NCI-H2107 treated with DMSO at 0.1 percent for 48 hours (cell line): ENCODE measurements around the gene SORCS2.

Experiments
- DNase-seq: peaks from one replicate; lab custom pipeline; 2025; ENCODE audit not compliant: unreplicated experiment; lab: John Stamatoyannopoulos, UW

SORCS2 gene

DNA sequence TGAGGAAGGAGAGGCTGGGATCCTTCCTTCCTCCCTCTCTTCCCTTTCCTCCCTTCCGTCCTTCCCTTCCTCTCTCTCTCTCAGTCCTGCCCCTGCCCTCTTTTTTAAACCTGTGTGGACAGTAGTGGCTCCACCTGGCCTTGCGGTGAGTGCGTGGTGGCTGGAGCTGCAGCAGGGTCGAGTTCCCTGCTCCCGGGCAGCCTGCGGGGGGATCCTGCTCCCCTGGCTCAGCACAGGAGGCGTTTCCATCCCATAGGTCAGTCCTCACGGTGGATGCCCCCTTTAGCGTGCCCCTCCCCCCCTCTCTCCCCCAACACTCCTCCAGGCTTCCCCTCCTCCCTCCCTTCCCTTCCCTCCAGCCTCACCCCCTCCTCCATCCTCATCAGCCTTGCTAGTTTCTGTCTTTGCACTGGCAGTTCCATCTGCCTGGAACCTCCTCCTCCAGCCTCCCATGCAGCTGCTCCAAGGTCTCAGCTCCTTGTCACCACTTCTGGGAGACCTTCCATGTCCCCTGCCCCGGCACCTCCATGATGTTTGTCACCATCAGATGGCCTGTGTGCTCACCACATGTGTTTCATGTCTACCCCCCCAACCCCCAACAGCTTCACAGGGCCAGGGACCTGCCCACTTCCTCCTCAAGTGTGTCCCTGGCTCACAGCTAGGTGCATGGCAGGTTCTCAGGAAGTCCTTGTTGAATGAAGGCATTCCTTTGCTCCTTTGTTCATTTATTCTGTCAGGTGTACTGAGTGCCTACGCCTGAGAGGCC, 174.0 kb downstream of the SORCS2 start:
- DNase-seq: no peak

DNA sequence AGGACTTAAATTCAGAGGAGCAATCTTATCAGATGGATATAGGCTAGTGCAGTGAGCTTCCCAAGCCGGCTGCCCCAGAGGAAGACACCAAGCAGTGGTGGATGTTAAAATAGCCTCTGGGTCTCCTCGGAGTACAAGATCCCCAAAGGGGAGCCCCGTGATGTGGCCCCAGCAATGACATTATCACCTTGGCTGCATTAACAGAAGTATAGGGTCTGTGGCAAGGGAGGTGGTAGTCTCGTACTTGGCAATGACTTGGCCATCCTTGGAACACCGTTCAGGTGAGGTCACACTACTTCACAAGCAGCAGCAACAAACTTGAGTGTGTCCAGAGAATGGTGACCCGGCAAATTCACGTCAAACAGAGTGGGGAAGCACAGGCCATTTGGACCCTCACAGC, 174.6 kb downstream of the SORCS2 start:
- DNase-seq: no peak

DNA sequence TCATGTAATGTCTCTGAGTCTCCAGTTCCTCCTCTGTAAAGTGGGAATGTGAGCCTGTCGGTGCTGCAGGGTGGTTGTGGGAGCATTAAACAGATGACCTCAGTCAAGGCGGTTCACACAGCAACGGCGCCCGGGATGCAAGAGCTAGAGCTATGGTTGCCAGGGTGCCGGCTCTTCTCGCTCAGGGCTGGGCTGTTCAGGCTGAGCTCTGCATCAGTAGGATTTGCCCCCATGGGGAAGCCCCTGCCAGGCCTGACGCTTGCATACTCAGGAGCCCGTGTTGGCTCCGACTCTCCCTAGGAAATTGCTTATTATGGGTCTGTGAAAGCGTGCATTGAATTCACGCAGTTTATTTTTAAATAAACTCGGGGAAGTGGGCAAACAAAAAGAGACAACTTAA, 175.1 kb downstream of the SORCS2 start:
- no peak for DNase-seq

DNA sequence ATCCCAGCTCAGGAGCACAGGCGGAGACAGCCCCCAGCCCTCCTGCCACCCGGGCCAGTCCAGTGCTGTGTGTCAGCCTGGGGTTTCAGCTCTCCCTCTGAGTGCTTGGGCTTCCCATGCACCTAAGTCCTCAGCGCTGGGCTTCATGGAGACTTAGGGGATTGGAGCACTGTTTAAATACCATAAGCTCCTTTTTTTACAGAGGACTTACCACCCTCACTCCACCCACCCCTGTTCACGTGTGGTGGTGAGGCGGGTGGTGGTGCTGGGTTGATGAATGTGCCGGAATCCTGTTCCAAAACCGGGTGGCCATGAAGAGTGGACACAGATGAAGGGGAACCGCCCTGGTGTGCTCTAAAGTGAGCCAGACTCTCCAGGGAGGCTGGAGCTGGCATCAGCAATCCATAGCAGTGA, 175.5 kb downstream of the SORCS2 start:
- no peak for DNase-seq

DNA sequence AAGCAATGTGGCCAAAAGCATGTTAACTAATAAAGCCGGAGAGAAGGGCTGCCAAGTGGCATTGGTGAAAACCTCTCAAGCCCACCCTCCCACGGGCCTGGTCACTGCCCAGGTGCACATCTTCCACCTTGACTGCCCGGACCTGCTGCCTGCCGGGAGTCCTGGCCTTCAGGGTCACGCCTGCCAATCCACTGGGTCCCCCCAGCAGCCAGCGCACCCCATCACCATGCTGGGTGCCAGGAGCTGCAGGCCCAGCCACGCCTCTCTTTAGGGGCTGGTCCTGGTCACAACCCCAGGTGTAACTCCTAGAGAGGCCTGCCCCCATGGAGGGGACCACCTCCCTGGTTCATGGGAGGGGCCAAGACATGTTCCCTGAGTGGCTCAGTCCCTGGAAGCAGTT, 176.0 kb downstream of the SORCS2 start:
- no peak for DNase-seq

DNA sequence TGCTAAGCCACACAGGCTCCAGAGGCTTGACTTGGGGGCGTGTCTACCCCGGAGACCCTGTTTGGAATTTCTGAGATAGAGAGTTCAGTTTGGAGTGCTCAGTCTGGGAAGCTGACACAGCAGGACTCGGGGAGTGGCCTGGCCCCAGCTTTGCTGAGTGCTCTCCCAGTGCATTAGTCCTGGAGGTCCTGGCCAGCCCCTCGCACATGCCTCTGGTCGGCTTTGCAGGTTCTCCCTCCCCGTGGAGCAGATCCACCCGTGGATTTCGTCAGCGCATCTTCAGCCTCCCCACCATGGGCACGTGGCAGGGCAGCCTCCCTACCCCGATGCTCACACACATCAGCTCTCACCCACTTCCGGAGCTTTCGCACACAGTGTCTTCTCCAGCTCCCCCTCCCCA, 177.2 kb downstream of the SORCS2 start:
- DNase-seq: no peak

DNA sequence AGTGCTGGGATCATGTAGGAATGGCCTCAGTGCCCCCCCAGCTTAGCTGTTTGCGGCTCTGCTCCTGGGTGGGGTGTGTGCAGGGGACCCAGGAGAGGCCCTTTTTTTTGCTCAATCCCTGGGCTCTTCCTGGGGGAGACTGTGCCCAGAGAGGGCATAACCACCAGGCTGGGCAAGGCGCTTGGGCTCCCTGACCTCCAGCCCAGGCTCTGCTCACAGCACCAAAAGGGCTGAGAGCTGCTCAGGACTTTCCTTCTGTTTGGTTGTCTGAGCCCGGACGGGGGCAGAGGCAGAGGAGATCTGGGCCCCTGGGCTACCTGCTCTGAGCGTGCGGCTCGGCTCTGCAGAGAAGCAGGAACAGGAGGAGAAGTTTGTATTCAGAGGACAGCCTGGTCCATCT, 177.7 kb downstream of the SORCS2 start:
- DNase-seq: no peak

DNA sequence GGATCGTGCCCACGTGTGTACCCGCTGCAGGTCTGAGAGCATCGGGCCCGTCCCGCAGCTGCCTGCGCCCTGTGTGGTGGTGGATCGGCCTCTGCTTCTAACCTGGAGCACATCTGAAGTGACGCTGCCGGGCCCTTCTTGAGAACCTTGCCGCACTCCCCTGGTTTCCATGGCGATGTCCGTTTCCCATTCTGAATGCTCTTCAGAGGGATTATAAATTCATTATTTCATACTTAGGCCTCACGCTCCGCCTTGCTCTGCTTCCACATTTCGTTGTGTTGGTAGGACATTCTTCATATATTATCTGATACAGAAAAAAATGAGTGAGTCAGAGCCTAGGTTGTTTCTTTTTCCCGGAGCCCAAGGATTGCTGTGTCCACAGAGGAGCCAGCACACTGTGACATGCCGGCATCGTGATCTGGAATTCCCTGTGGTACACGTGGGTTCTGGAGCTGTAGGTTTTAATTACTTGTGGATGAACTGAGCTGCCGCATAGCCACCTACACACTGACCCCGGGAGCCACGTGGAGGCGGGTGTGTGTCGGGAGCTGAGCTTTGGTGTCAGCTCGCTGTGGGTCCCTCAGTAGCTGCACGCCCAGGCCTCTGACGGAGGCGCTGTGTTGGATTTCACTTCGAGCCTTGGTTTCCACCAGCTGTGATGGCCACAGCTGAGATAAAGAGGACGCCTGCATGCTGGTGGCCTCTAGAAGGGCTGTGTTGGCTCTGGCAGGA, 179.0 kb downstream of the SORCS2 start:
- DNase-seq: no peak

DNA sequence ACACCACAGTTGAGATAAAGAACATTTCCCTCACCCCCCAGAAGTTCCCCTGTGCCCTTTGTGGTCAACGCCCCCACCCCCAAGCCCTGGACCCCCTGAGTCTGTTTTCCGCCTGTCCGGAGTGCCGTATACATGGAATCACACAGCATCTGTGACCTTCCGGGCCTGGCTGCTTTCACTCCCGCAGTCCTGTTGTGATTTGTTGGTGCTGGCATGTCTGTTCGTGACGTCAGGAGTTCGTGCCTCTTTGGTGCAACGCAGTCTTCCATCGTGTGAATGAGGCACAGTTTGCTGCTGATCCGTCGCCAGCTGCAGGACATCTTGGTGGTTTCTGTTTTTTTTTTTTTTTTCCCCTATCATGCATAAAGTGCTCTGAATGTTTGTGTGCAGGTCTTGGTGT, 180.3 kb downstream of the SORCS2 start:
- no peak for DNase-seq

DNA sequence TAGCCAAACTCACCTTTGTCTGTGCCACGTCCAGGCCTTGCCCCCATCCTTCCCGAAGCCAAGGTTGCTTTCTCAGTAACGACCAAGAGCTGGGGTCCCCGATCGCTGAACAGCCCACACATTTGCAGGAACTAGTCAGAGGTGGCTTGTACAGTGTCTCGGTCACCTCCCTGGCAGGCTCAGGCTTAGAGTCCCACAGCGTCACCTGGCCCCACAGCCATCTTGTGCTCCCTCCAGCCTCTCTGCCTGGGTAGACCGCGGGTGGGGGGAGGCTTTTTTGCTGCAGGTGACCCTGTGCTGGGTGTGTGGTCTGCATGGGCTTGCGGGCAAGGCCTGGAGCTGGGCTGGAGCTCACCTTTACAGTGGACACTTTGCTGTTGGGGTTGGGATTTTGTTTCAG, 182.2 kb downstream of the SORCS2 start:
- DNase-seq: no peak

DNA sequence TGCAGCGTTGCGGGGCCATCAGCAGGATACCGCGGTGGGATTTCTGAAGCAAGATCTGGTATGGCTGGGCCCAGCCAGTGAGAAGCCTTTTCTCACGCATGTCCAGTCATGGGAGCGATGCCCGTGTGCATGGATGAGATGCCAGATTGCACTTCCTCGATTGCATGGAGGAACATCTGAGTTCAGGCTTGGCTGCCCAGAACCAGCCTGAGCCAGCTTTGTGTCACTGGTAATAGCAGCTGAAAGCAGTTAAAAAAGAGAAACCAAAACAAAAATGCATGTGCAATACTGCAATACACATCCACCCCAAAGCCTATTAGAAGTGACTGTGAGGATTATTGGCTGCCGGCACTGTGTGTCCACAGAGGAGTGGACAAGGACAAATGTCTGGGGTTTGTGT, 183.1 kb downstream of the SORCS2 start:
- no peak for DNase-seq

DNA sequence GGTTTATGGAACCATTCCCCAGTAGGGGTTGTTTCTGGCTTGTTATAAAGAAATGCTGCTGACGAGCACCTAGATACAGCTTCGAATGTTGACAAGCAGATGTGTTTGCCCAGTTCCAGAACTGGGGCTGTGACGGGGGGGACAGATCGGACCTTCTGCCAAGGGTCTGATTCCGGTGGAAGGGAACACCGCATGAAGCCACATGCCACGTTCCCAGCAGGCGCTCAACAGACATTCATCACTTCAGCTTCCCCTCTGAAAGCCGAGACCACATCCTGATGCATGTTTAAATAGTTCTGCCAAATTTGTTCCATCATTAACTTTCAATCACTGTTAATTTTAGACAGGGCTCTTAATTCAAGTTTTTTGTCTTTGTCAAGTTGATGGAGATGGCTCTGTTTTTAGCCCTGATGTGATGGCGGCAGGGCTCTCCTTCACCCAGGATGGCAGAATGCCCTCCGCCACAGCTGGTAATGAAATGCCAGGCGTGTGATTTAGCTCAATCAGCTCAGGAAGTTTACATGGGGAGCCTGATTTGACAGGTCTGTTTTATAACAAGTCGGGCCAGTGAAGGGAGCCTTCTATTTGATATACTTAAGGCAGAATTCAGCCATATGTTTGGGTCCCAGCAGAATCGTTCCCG, 185.0 kb downstream of the SORCS2 start:
- DNase-seq: no peak

DNA sequence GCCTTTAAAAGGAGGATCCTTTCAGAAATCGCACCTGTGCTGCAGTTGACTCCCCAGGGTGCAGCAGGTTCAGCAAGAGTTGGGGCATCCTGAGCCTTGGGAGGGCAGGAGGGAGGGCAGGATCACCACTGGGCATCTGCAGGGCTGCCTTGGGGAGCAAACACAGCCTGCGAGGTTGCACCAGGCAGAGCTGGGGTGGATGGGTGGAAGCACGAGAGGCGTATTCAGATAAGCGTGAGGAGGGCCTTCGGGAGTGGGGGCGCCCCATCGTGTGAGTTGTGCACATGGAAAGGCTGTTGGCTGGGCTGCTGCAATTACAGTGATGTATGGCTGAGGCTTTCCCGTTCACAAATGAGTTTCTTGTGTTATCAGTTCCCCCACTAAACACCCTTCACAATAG, 186.8 kb downstream of the SORCS2 start:
- DNase-seq: no peak

DNA sequence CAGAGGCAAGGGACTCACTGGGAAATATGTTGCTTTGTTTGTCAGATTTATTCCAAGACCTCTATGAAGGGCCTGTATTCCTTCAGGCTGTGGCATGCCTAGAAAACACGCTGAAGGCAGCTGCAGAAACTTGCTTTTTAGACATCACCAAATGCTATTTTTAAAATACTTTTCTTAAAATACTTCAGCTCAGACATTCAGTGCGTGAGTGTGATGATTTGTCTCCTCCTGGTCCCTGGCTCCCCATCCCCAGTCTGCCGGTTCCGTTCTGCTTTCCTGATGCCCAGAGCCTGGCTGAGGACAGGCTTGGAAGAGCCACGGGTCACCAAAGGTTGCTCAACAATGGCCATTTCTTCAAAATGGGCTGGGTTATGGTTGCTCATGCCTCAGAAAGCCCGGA, 187.4 kb downstream of the SORCS2 start:
- DNase-seq: no peak

DNA sequence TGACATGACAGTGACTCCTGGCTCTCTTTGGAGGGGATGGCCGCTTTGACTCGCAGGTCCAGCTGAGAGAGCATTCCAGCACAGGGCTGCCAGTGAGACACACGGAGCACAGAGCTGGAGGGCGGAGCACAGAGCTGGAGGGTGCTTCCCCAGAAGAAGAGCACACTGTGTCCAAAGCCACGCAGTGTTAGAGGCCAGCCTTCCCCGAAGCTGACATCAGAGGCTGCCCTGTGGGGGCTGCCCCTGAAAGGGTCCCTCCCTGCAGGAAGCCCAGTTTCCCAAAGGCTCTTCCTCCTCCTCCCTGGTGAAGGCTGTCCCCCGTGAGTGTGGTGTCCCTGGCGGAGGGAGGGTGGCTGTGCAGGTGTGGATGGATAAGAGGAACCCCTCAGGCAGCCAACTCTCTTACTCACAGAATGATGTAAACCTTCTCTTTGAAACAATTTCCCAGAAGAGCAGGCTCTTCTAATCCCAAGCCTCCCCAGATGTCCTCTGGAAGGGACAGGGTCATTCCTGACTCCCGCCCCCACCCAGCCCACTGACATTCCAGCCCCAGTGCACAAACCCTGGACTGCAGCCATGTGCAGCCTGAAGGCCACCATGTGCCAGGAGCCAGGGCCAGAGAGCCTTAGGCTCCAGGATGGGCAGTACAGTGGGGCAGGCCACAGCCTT, 189.0 kb downstream of the SORCS2 start:
- DNase-seq: no peak

DNA sequence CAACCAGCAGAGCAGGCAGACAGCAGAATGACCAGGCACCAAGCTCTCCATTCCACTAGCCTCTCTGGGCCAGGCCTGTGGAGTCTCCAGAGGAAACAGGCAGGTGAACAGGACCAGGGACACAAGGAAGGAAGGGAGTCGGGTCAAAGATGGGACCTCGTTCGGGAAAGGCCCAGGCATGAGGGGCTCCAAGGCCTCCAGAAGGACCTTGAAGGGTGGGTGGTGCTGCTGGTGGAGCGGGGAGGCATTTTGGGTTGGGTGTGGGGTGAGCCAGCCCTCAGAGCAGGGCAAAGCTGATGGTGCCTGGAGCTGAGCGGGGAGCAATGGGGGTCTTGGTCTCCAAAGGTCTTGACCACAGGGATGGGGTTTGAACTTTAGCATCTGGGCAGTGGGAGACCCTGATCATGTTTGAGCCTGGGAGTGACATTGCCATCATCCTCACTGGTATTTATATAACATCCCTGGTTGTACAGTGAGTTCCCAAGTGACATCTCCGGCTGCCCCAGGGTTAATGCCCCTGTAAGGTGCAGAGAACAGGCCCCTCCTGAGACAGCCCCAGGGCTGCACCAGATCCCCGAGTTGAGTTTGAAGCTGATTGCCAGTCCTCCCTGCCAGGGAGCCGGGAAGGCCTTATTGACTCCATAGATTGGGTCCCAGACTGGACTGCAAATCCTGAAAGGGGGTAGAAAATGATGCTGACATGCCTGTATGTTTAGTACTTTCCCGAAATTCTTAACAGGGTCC, 189.7 kb downstream of the SORCS2 start:
- DNase-seq: no peak

DNA sequence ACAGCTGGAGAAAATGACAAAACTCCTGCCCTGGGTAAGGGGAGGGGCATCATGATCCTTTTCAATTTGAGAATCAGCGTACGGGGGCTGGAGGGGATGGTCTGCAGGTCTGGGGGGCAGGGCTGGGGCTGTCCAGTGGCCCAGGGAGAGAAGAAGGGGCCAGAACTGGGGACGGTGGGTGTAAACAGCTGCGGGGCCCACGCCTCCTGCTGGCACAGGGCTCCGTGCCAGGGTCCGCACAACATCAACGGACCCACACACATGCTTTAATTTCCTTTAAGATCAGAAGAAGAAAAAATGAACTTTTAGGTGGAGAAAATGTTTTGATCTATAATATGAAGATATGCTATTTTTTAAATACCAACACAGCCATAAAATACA, 190.3 kb downstream of the SORCS2 start:
- no peak for DNase-seq

DNA sequence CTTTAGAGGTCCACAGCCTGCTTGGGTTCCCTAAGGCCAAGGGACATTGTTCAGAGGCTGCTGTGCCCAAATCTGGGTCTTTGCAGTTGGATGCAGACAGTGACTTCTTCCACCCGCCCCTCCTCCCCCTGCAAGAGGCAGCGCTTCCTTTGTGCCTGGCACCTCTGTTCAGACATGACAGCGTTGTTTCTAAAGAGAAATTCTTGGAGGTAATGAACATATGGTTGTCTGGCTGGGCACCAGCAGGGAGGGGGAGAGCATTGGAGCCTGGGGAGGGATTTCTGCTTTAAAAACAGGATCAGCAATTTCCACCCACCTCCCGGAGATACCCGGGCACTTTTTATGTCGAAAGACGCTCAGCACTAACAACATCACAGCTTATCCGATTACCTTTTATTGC, 190.9 kb downstream of the SORCS2 start:
- no peak for DNase-seq

DNA sequence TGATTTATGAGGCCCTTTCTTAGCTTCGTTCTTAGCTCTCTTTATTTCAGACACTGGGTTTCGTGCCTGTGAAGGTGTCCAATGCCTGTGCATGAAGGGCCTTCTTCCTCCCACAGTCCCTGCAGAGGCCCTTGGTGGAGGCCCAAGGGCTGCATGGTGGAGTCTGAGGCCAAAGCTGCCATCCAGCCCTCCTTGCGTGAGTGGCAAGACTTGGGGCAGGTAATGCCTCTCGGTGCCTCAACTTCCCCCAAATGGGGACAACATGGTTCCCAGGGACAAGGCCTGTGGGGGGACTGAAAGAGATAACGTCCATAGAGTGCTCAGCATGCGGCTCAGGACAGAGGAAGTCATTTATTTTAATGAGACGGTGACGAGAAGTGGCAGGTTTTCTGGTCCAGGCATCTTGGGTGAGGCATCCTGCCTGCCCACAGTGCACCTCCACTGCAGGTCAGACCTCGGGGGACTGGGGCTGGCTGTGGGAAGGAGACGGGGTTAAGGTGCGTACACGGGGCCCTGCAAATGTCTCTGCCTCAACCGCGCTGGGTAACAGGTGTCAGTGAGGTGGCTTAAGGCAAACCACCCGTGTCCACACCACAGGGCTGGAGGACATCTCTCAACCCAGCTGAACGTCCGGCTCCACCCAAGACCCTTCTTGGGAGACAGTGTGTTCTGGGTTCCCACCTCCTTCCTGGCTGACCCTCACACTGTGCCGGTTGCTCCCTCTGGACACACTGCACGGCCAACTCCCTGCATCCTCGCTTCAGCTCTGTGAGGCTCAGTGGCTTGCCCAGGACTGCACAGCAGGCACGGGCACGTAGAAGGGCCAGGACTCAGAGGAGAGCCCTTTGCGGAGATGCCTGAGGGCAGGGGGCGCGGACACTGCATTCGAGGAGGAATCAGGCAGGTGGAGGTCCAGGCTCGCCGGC, 191.9 kb downstream of the SORCS2 start:
- no peak for DNase-seq
